A172 (cell line): ENCODE results near the gene IFI30. TPM values are rescaled to one million over a fixed set of nuclear protein-coding genes. Genes with fewer than 3 reads are reported as not detected.
"Not testable (repeated sequence)": the region's sequence is repeated elsewhere in the genome, so short reads cannot be mapped to it uniquely, and the experiment has no call there.

Source experiments
- DNase-seq: peaks from one replicate; pipeline ENCODE4 v3.0.0-alpha.2; 2015; ENCODE audit warnings: low spot score
- total RNA-seq: library from RNA; depleted of rRNA; stranded (reverse); fragments of >200 nt; shearing (Covaris generic); gene quantifications from 2 replicates; pipeline ENCODE4 v1.2.3, GENCODE V29; 2014

Gene IFI30
- total RNA-seq, 1 experiment from 2014 or later = 28.2 TPM

- DNase-seq = peak; percentile 99
Measured at GRCh38 chr19:18152817-18153555, 20.6 kb upstream of the IFI30 start, which contains the start of gene PIK3R2. Gene PIK3R2 (plus strand): TSS chr19:18153163. CDS start chr19:18155880, 2,717 bp downstream.

GRCh38 chr19:18153556-18154134, 20.0 kb upstream of the IFI30 start:
- no peak for DNase-seq

- no peak for DNase-seq
Measured at GRCh38 chr19:18155095-18156087, 18.2 kb upstream of the IFI30 start.

GRCh38 chr19:18156268-18156667, 17.3 kb upstream of the IFI30 start:
- DNase-seq = no peak

- DNase-seq = peak; percentile 88
Measured at GRCh38 chr19:18156841-18157464, 16.7 kb upstream of the IFI30 start.

- DNase-seq = no peak
Measured at GRCh38 chr19:18157465-18158063, 16.0 kb upstream of the IFI30 start.

GRCh38 chr19:18158467-18158866, 15.1 kb upstream of the IFI30 start:
- no peak for DNase-seq

- DNase-seq = not testable (repeated sequence)
Measured at GRCh38 chr19:18159059-18159616, 14.5 kb upstream of the IFI30 start.

- no peak for DNase-seq
Measured at GRCh38 chr19:18159810-18160209, 13.8 kb upstream of the IFI30 start.

GRCh38 chr19:18160493-18160970, 13.1 kb upstream of the IFI30 start:
- peak; percentile 17 for DNase-seq

GRCh38 chr19:18160971-18161635, 12.5 kb upstream of the IFI30 start:
- peak; percentile 24 for DNase-seq

- no peak for DNase-seq
Measured at GRCh38 chr19:18161636-18162002, 12.0 kb upstream of the IFI30 start.

- no peak for DNase-seq
Measured at GRCh38 chr19:18164072-18164471, 9.5 kb upstream of the IFI30 start.

GRCh38 chr19:18165794-18166544, 7.6 kb upstream of the IFI30 start:
- no peak for DNase-seq

- DNase-seq = no peak
Measured at GRCh38 chr19:18167011-18167410, 6.6 kb upstream of the IFI30 start.

GRCh38 chr19:18167975-18168645, 5.5 kb upstream of the IFI30 start:
- peak; percentile 38 for DNase-seq

- no peak for DNase-seq
Measured at GRCh38 chr19:18168673-18169381, 4.8 kb upstream of the IFI30 start.

GRCh38 chr19:18170714-18171255, 2.8 kb upstream of the IFI30 start:
- DNase-seq = no peak
